G401 (cell line): ENCODE data around the gene PRDM5. TPM values are rescaled to one million over a fixed set of nuclear protein-coding genes. Genes with fewer than 3 reads are reported as not detected.

Experiments
- DNase-seq: peaks from one replicate; pipeline ENCODE4 v3.0.0-alpha.2; 2015; ENCODE audit warnings: low spot score
- in situ Hi-C: cut with HindIII; loops from 2 replicates; pipeline ENCODE4 v1.10.0; 2016; ENCODE audit warnings: low sequenced_read_pairs, mixed read lengths
- total RNA-seq: library from RNA; depleted of rRNA; stranded (reverse); fragments of >200 nt; shearing (Covaris generic); gene quantifications from 2 replicates; pipeline ENCODE4 v1.2.3, GENCODE V29; 2014

The PRDM5 gene
- total RNA-seq, 1 experiment from 2014 or later = 5.3 TPM

GRCh38 chr4:120864969-120865368 is 57.6 kb downstream of the PRDM5 start:
- in situ Hi-C loops = no loop called here
- no peak for DNase-seq

DNA sequence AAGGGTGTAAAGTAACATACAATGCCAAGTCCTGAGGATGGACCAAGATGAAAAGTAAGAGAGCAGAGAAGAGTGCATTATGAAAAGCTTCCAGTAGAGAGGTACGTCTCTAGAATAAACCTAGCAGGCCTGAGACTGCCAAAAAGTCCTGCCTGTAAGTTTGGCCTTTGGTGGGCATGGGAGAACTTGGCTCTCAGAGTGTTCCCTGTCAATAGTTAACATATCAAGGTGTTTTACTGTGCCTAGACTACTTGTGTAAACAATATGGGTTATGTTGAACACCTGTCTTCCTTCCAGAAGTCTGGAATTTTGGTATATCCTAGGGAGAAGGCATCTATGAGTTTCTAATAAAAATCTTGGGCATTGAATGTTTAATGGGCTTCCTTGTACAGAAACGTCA is 60.1 kb downstream of the PRDM5 start:
- in situ Hi-C loops = no loop called here

GRCh38 chr4:120861852-120862251 is 60.7 kb downstream of the PRDM5 start:
- in situ Hi-C loops = no loop called here
- no peak for DNase-seq

More for the DNA sequence above, 60.1 kb downstream of the PRDM5 start:
- DNase-seq = no peak

GRCh38 chr4:120858776-120859175 is 63.8 kb downstream of the PRDM5 start:
- in situ Hi-C loops = no loop called here
- no peak for DNase-seq

DNA sequence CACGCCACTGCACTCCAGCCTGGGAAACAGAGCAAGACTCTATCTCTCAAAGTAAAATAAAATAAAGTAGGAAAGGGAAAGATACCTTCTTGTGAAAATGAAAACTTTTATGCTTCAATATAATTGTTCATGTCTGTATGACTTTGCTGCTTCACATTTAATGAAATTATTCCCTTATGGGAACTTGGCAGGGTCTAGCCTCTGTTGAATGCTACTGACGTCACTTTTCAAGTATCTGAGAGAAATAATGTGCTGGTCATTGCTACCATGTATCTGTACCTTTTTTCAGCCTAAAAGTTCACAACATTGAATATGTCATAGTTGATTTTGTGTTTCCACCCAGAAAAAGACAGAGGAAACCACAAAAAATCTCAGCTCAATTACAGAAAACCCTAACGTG is 65.2 kb downstream of the PRDM5 start:
- DNase-seq = no peak
- in situ Hi-C loops = no loop called here

DNA sequence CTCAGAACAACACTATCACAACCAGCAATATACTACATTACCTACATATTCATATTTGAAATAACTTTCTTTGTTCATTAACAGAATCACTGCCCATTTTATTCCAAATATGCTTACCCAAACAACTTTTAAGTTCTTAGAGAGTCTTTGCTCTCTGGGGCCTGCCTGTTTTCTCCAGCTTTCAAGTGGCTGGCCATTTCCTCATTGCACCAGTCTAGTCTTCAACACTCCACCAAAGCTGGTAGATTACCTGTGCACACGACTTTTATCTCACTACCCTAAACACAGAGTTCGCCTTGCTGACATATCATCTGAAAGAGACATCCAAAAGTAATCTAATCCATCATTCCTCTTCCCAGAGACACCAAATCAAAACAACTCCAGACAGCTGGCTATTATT is 66.2 kb downstream of the PRDM5 start:
- in situ Hi-C loops = no loop called here
- DNase-seq = no peak

DNA sequence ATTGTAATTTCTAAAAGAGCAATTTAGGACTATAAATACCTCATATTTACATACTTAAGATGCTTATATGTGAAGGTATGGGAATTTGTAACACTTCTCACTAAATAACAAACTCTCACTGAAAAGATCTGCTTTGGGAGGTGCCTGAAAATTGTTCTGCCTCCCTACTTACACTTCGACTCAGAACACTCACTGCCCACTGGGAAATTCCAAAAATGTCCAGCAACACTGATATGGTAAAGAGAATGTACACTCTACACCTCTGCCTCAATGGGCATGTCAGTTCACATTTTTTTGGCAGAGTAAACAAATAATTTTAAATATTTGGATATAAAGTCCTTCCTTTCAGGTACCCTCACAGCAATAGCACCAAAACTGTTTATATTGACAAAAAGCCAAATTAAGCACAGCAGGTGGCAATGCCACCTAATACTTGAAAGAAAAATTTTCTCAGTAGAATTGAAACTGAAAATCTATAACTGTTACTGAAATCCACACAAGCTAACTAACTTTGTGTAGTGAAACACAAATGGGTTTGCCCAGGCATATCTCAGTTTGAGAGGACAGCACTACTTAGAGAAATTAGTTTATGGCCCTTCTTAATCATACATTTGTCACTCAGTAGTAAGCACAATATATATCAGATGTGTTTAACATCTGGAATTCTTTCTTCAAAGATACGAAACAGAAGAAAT is 67.1 kb downstream of the PRDM5 start:
- in situ Hi-C loops = no loop called here
- DNase-seq = no peak

DNA sequence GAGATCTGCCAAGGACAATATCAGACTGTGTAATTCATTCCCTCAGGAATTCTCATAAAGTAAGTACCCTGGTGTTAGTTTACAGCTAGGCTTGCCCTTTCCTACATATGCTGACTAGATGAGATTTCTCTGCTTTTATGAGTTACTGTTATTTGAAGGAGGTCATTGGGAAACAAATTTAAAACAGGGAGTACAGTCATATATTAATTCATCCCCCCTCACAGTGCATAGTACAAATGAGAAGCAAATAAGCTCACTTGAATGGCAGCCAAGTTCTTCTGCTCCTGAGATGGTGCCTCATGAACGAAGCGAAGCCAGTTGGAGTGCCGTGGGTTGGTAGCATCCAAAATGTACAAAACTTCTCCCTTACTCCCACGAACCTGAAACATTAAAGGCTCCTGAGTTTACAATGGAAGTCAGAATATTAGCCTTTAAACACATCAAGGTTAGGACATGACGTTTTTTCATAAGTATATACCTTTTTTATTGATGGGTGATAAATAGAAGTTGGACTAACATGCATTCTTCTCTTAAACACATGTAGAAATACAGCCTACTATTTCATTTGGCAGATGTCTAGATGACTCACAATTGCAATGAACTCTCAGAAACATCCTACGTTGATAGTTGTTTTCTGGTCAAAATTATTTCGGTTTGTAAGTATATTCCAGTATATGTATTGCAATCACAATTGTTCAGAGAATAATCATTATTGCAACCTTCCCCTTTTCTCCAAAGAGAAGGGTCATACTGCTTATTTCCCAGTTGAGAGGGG is 69.2 kb downstream of the PRDM5 start:
- in situ Hi-C loops = no loop called here
- no peak for DNase-seq

DNA sequence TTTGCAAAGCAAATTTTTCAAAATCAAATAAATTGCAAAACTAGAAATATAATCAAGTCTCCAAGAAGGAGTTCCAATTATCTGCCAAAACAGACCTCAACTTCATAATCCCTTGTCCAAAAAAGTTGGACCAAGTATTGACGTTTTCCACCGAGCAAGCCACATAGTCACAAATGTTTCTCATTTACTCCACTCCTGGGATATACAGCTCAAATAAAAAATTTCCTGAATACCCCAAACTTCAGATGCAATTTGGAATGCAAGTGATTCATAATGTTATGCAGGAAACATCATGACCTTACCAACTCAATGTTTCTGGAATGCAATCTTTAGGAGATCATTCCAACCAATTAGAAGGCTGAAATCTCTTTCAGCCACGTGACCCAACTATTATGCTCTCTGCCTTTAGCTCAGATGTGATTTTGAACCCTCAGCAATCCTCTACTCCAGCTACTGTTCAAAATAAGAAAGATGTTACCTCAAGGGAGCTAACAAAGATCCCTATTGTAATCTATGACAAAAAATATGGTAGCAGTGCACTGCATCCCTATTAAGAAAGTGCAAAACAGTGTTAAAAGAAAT is 72.4 kb downstream of the PRDM5 start:
- no peak for DNase-seq
- in situ Hi-C loops = no loop called here

GRCh38 chr4:120847019-120847582 is 75.4 kb downstream of the PRDM5 start:
- in situ Hi-C loops = no loop called here
- DNase-seq = no peak

- no peak for DNase-seq
- in situ Hi-C loops = no loop called here
These were observed 78.0 kb downstream of the PRDM5 start for GRCh38 chr4:120844528-120844921.

DNA sequence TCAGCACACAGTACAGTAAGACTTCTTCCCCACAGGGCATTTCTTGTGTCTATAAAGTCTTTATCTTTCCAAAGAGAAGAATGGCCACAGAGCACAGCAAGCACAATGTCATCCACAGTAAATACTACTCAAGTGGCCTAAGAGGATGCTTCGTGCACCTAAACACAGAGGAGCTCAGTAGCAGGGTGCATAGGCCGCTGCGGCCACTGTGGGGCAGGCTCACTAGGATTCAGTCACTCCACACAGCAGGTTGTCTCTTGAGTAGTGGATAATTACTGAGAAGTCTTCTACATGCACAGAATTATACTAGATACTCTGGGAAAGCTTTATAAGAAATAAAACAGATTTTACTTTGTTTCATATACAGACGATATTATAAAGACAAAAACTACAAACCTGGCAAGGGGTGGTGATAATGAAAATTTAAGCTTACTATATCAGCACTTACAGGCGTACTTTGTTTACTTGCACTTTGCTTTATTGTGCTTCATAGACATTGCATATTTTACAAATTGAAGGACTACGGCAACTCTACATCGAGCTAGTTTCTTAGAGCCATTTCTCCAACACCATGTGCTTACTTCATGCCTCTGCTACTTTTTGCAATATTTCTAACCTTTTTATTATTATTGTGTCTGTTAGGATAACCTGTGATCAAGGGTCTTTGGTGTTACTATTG is 78.5 kb downstream of the PRDM5 start:
- in situ Hi-C loops = no loop called here
- DNase-seq = no peak

DNA sequence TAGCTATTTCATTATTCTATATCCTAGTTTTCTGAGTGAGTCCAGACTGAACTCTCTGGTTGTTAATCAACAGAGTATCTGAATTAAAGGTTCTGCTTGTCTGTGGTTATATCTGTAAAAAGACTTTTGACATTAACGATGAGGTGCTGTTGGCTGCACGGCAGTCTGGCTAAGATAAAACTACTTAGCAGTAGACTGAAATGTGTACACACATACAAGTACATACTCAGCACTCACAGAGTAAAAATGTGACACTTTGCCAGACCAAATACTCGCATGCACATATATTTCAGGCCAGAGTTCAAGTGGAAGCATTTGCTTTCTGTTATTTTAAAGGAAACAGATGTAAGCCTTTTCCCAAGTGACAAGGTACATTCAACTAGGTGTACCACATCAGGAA is 80.5 kb downstream of the PRDM5 start:
- in situ Hi-C loops = no loop called here
- no peak for DNase-seq

GRCh38 chr4:120841580-120841979 is 80.9 kb downstream of the PRDM5 start:
- in situ Hi-C loops = no loop called here
- DNase-seq = no peak

GRCh38 chr4:120839974-120840751 is 82.4 kb downstream of the PRDM5 start:
- no peak for DNase-seq
- in situ Hi-C loops = no loop called here

DNA sequence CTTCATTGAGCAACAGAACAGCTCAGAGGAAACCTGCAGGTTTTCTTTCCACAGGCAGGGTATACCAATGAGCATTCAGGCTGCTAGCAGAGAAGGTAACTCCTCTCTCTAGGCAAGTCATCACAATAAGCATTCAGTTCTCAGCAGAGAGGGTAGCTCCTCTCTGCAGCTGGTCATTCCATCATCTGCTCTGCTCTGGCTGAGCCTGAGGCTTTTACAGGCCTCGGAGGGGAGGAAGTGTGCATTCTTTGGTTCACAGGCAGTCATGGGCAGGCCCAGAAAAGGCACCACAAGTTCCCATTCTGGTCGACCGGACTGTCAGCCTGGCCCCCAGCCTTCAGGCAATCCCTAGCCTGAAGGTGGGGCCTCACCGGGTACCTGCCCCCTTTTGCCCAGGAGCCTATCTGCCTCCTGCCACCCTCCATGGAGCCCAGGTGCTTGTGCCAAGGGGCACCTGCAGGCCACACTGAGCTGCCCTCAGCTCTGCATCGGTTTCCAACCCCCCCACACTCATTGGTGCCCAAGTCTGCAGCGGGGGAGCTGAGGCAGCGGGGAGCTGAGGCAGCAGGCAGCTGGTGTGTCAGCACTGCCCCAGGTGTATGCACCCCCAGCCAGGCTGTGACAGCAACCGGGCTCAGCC is 83.1 kb downstream of the PRDM5 start:
- no peak for DNase-seq
- in situ Hi-C loops = no loop called here

DNA sequence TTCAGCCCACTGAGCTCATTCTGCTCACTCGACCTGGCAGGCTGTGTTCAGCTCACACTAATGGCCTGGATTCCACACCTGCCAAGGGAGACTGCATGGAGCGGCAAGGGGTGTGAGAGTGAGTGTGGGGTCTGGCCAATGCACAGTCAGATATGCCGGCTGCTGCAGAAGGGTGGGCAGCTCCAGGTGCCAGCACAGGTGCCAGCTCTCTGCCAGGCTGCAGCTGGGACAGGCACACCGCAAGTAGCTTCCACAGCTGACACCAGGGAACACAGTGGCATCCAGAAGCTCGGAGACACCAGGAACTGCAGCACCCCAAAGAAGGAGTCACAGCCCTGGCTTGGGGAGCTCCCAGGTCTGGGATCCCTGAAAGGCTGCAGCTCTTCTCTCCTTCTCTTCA is 83.7 kb downstream of the PRDM5 start:
- no peak for DNase-seq
- in situ Hi-C loops = no loop called here

DNA sequence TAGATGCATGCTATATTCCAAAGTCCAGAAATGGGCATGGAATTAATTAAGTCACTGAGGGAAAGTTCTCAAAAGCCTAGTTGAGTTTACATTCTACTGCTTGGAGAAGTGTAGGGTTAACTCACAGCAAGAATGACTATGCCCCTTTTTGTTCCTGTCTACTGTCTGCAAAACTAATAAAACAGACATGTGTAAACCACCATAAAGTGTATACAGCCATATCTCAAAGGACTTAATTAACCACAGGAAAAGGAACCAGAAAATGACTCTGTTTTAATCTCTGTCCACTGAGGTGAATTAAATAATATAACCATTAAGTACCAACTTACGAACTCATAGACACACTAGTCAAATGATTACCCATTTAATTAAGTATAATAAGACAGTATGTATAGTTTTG is 84.9 kb downstream of the PRDM5 start:
- in situ Hi-C loops = no loop called here
- no peak for DNase-seq

- no peak for DNase-seq
- in situ Hi-C loops = no loop called here
These were observed 87.2 kb downstream of the PRDM5 start for GRCh38 chr4:120835342-120835741.
